Endothelial cell of umbilical vein (primary cell): Measurements from ENCODE around the gene FIZ1. TPM values are rescaled to one million over a fixed set of nuclear protein-coding genes. Genes with fewer than 3 reads are reported as not detected.

ENCODE experiments used
- BruUV-seq: library from RNA; stranded (reverse); fragments of 400-500 nt; replicated peaks from 2 replicates; lab custom pipeline; 2021; lab: Mats Ljungman, UMichigan
- CTCF ChIA-PET: fragments of 300-600, 350-600 bp; sonication (Branson Sonifier 250); formaldehyde crosslinking; loops from one replicate; lab custom pipeline; 2021; ENCODE audit warnings: antibody characterized with exemption, inconsistent platforms; lab: Charles Lee
- POLR2A ChIA-PET: fragments of 300-600, 350-600 bp; sonication (Branson Sonifier 250); formaldehyde crosslinking; loops from one replicate; lab custom pipeline; 2021; ENCODE audit warnings: antibody characterized with exemption, inconsistent platforms; lab: Charles Lee
- DNase-seq: peaks from one replicate; pipeline ENCODE4 v3.0.0-alpha.2; 2011; ENCODE audit warnings: low read depth, low spot score
- FAIRE-seq: peaks from 2 replicates; lab custom pipeline; 2011; peaks lifted over from hg19 to GRCh38; lab: Jason Lieb, UNC
- H2AFZ ChIP-seq: 2 replicates; pipeline ENCODE4 v1.6.0; 2012; ENCODE audit warnings: low read depth, low read length, control low read depth, inconsistent platforms
- H3K27ac ChIP-seq: 2 replicates; pipeline ENCODE4 v1.5.1; 2011; ENCODE audit warnings: low read depth, mild to moderate bottlenecking, control low read depth, low read length, moderate library complexity; ENCODE audit not compliant: insufficient read depth
- H3K27me3 ChIP-seq, 2 experiments: 2 replicates each; pipeline versions ENCODE4 v1.6.0 to v1.6.1; 2011; ENCODE audit warnings: low read length in 2 of 2, mixed read lengths in 1 of 2; ENCODE audit not compliant: control insufficient read depth in 2 of 2, insufficient read depth in 2 of 2
- H3K36me3 ChIP-seq, 2 experiments: 2 replicates in 1 of 2; 3 replicates in 1 of 2; pipeline ENCODE4 v1.5.1; 2011; ENCODE audit warnings: low read length in 2 of 2, mild to moderate bottlenecking in 1 of 2, moderate library complexity in 1 of 2; ENCODE audit not compliant: control insufficient read depth in 2 of 2, insufficient read depth in 2 of 2; ENCODE audit errors: extremely low read depth in 1 of 2
- H3K4me1 ChIP-seq: 3 replicates; pipeline ENCODE4 v1.5.1; 2011; ENCODE audit warnings: mild to moderate bottlenecking, low read length; ENCODE audit not compliant: control insufficient read depth, insufficient read depth; ENCODE audit errors: extremely low read depth
- H3K4me2 ChIP-seq: 2 replicates; pipeline ENCODE4 v1.6.1; 2011; ENCODE audit warnings: low read length, control low read depth, mixed read lengths; ENCODE audit not compliant: insufficient read depth
- H3K4me3 ChIP-seq, 3 experiments: fragments of 200-600 bp in 1 of 3; sonication (generic), shearing (Covaris generic) in 1 of 3; replicated peaks in 1 of 3; 2 replicates each; pipeline ENCODE4 v1.5.1; 2011 to 2016; ENCODE audit warnings: control low read depth in 3 of 3, low read length in 3 of 3, mild to moderate bottlenecking in 2 of 3, inconsistent platforms in 1 of 3, low read depth in 1 of 3, moderate library complexity in 1 of 3; ENCODE audit not compliant: insufficient read depth in 1 of 3
- H3K79me2 ChIP-seq: 2 replicates; pipeline ENCODE4 v1.6.0; 2012; ENCODE audit warnings: low read length, inconsistent platforms; ENCODE audit not compliant: control insufficient read depth, insufficient read depth
- H3K9ac ChIP-seq: replicated peaks from 2 replicates; pipeline ENCODE3; 2011; ENCODE audit warnings: low read length, control low read depth; ENCODE audit not compliant: insufficient read depth; ENCODE audit errors: extremely low read depth
- H3K9me1 ChIP-seq: replicated peaks from 3 replicates; pipeline ENCODE4 v1.6.0; 2011; ENCODE audit warnings: mild to moderate bottlenecking, low read length; ENCODE audit not compliant: control insufficient read depth, insufficient read depth; ENCODE audit errors: extremely low read depth
- H3K9me3 ChIP-seq: replicated peaks from 2 replicates; pipeline ENCODE4 v1.5.1; 2012; ENCODE audit warnings: low read length, inconsistent platforms; ENCODE audit not compliant: control insufficient read depth, insufficient read depth
- H4K20me1 ChIP-seq: replicated peaks from 2 replicates; pipeline ENCODE3; 2011; ENCODE audit warnings: mild to moderate bottlenecking, low read length; ENCODE audit not compliant: control insufficient read depth, insufficient read depth; ENCODE audit errors: extremely low read depth
- CTCF ChIP-seq, 2 donors: IDR thresholded peaks; 1 replicate in 1 of 2; 2 replicates in 1 of 2; pipeline ENCODE4 v1.5.1; 2011; ENCODE audit warnings: low read length in 2 of 2, mild to moderate bottlenecking in 2 of 2, moderate library complexity in 2 of 2, control low read depth in 1 of 2, inconsistent platforms in 1 of 2, low read depth in 1 of 2; ENCODE audit not compliant: insufficient read depth in 1 of 2; ENCODE audit errors: extremely low read depth in 1 of 2
- EZH2 ChIP-seq: IDR thresholded peaks from 2 replicates; pipeline ENCODE4 v1.6.1; 2012; ENCODE audit warnings: borderline replicate concordance, low read depth, mild to moderate bottlenecking, moderate library complexity, low read length, inconsistent platforms; ENCODE audit not compliant: severe bottlenecking
- FOS ChIP-seq: IDR thresholded peaks from 2 replicates; pipeline ENCODE4 v1.6.1; 2011; ENCODE audit warnings: mild to moderate bottlenecking, low read length, moderate library complexity, borderline replicate concordance; ENCODE audit not compliant: insufficient read depth
- GATA2 ChIP-seq: IDR thresholded peaks from 2 replicates; pipeline ENCODE4 v1.7.0; 2011; ENCODE audit warnings: low read depth, mild to moderate bottlenecking, moderate library complexity, mixed read lengths, low read length; ENCODE audit not compliant: insufficient read length, insufficient read depth
- JUN ChIP-seq: IDR thresholded peaks from 2 replicates; pipeline ENCODE4 v1.6.1; 2011; ENCODE audit warnings: borderline replicate concordance, low read depth; ENCODE audit not compliant: insufficient read length, insufficient read depth
- MAX ChIP-seq: IDR thresholded peaks from 2 replicates; pipeline ENCODE4 v1.6.1; 2011; ENCODE audit not compliant: insufficient read depth, insufficient read length
- MYC ChIP-seq: IDR thresholded peaks from one replicate; pipeline ENCODE4 v1.6.1; 2011; ENCODE audit warnings: mild to moderate bottlenecking, low read depth, low read length
- POLR2A ChIP-seq: IDR thresholded peaks from 2 replicates; pipeline ENCODE4 v1.6.1; 2012; ENCODE audit warnings: low read depth, mild to moderate bottlenecking, control low read depth, low read length
- POLR2AphosphoS5 ChIP-seq: IDR thresholded peaks from 2 replicates; pipeline ENCODE4 v1.6.1; 2012; ENCODE audit warnings: low read depth, mild to moderate bottlenecking, control low read depth, low read length, moderate library complexity; ENCODE audit not compliant: insufficient read depth
- dilution Hi-C: fragments of 300-500 bp; cut with MboI; formaldehyde crosslinking; loops from one replicate; pipeline ENCODE4 v1.15.0; 2019; ENCODE audit warnings: low sequenced_read_pairs; ENCODE audit not compliant: extremely low pct_ligation_motif_present
- intact Hi-C: fragments of 100-400 bp; cut with micrococcal nuclease; formaldehyde crosslinking; loops from one replicate; pipeline ENCODE4 v1.10.0; 2022
- polyA plus RNA-seq, 4 experiments: library from polyadenylated mRNA; depleted of rRNA in 3 of 4; stranded (reverse) in 3 of 4; unstranded in 1 of 4; fragments of >200 nt; gene quantifications; 2 replicates each; pipeline versions ENCODE4 v1.2.1 to v1.2.3, GENCODE V29; 2011 to 2012; ENCODE audit warnings: missing spikeins in 1 of 4
- total RNA-seq: library from RNA; stranded (reverse); gene quantifications from 2 replicates; pipeline ENCODE4 v1.2.3, GENCODE V29; 2021

The FIZ1 gene
- total and polyA plus RNA-seq, 2 donors (not counting 3 experiments of a cell fraction or from before 2014, with no cell fraction given), result 6.6 to 15.6 TPM

- Histone ChIP-seq H3K9me1 (no peaks in the 10 kb centered on the region), H3K9ac (peak overlapping the region; percentile 34), H3K27me3 (peaks cover 4 to 7% of the 10 kb centered on the region in 2 experiments), H3K9me3 (no peaks in the 10 kb centered on the region), H3K4me3 (peak overlapping the region; percentile 62 to 98 (median 84)), H3K36me3 (peaks cover 0 to 7% of the 10 kb centered on the region in 2 experiments), H4K20me1 (no peaks in the 10 kb centered on the region), H3K79me2 (peaks cover 12% of the 10 kb centered on the region), H2AFZ (peak overlapping the region; percentile 99), H3K27ac (no peak overlapping the region), H3K4me2 (peak overlapping the region; percentile 78), H3K4me1 (peaks cover 4% of the 10 kb centered on the region)
- CTCF ChIA-PET, result interaction anchor here (0.6 to 1.0 kb wide), 3 partner anchors 23 to 78 kb away, joined by 3 read pairs; no protein-coding TSS in a partner anchor
- intact Hi-C loops, result loop anchor here (2.0 kb wide), 1 partner anchor 18 kb away; the partner anchor contains the start of gene FIZ1
- POLR2A ChIA-PET, result interaction anchor here (0.7 to 1.5 kb wide), 2 partner anchors 18 to 23 kb away, joined by 4 to 5 read pairs; partner anchors contain the start of gene FIZ1
- dilution Hi-C loops, result no loop called here
- no TSS peak for BruUV-seq
- DNase-seq, result no peak
- no peak for TF ChIP-seq GATA2
- TF ChIP-seq MAX, result no peak
- TF ChIP-seq POLR2A, result no peak
- no peak for TF ChIP-seq POLR2AphosphoS5
- TF ChIP-seq EZH2, result no peak
- no peak for TF ChIP-seq JUN
- TF ChIP-seq MYC, result no peak
- TF ChIP-seq CTCF (IDR thresholded peaks at IDR 0.05; ENCODE audit: extremely low read depth in 1 of 2, insufficient read depth in 1 of 2, low read depth in 1 of 2, low read length in 2 of 2), result no peak
- no peak for TF ChIP-seq FOS
- FAIRE-seq, result no peak
Observed at GRCh38 chr19:55581145-55581822, 18.0 kb downstream of the FIZ1 start.
